Nephron (organoid): ENCODE data around the gene CD6.
"Not testable (repeated sequence)": the region's sequence is repeated elsewhere in the genome, so short reads cannot be mapped to it uniquely, and the experiment has no call there.

Experiments used
- H3K27ac Mint-ChIP-seq, 3 experiments: 2 replicates each; pipeline ENCODE4 v1.8.0; 2020; ENCODE audit warnings: mixed read lengths in 3 of 3, mild to moderate bottlenecking in 2 of 3, moderate library complexity in 1 of 3
- H3K27me3 Mint-ChIP-seq: 2 replicates; pipeline ENCODE4 v1.8.0; 2021; ENCODE audit warnings: low read depth, mild to moderate bottlenecking, moderate library complexity, mixed read lengths
- H3K36me3 Mint-ChIP-seq: 2 replicates; pipeline ENCODE4 v1.8.0; 2020; ENCODE audit warnings: low read depth, mixed read lengths
- H3K4me1 Mint-ChIP-seq: 2 replicates; pipeline ENCODE4 v1.8.0; 2020; ENCODE audit warnings: mixed read lengths
- H3K4me3 Mint-ChIP-seq, 3 experiments: 2 replicates each; pipeline ENCODE4 v1.8.0; 2020; ENCODE audit warnings: mild to moderate bottlenecking in 3 of 3, mixed read lengths in 3 of 3, moderate library complexity in 2 of 3
- H3K9me3 Mint-ChIP-seq: 2 replicates; pipeline ENCODE4 v1.8.0; 2020; ENCODE audit warnings: mixed read lengths
- CTCF ChIP-seq, 3 experiments: fragments of 200-600 bp; sonication (generic); IDR thresholded peaks; one replicate each; pipeline ENCODE4 v1.5.0; 2021; ENCODE audit warnings: antibody characterized with exemption in 3 of 3; ENCODE audit not compliant: unreplicated experiment in 3 of 3

CD6 gene

GRCh38 chr11:61061081-61061826, 89.8 kb downstream of the CD6 start:
- H3K4me3 Mint-ChIP-seq, result no peak overlapping the region
- no peaks in the 10 kb centered on the region for H3K9me3 Mint-ChIP-seq
- H3K4me1 Mint-ChIP-seq, result peaks cover 5% of the 10 kb centered on the region
- H3K27ac Mint-ChIP-seq, result no peak overlapping the region
- no peaks in the 10 kb centered on the region for H3K36me3 Mint-ChIP-seq
- TF ChIP-seq CTCF (IDR thresholded peaks at IDR 0.05; ENCODE audit: unreplicated experiment in 3 of 3), result no peak
- H3K27me3 Mint-ChIP-seq, result peaks cover 12% of the 10 kb centered on the region

- no peak for TF ChIP-seq CTCF (IDR thresholded peaks at IDR 0.05; ENCODE audit: unreplicated experiment in 3 of 3)
- Mint-ChIP-seq H3K36me3 (no peaks in the 10 kb centered on the region), H3K4me3 (no peak overlapping the region), H3K27me3 (peaks cover 17% of the 10 kb centered on the region), H3K27ac (peak overlapping the region in 1 of 3 experiments; percentile 48), H3K4me1 (peaks cover 11% of the 10 kb centered on the region), H3K9me3 (no peaks in the 10 kb centered on the region)
These were observed 90.9 kb downstream of the CD6 start for GRCh38 chr11:61062181-61062930.

- Mint-ChIP-seq H3K27me3 (peaks cover 12% of the 10 kb centered on the region), H3K4me1 (peaks cover 18% of the 10 kb centered on the region)
- not testable (repeated sequence) for H3K27ac Mint-ChIP-seq, H3K36me3 Mint-ChIP-seq, H3K4me3 Mint-ChIP-seq, H3K9me3 Mint-ChIP-seq
These were observed 93.8 kb downstream of the CD6 start for GRCh38 chr11:61065236-61065635.

GRCh38 chr11:61065955-61066638, 94.6 kb downstream of the CD6 start:
- Mint-ChIP-seq H3K9me3 (no peaks in the 10 kb centered on the region), H3K4me1 (peaks cover 27% of the 10 kb centered on the region), H3K27me3 (peaks cover 12% of the 10 kb centered on the region), H3K4me3 (no peak overlapping the region), H3K27ac (peak overlapping the region in 1 of 3 experiments; percentile 8), H3K36me3 (no peaks in the 10 kb centered on the region)
- no peak for TF ChIP-seq CTCF (IDR thresholded peaks at IDR 0.05; ENCODE audit: unreplicated experiment in 3 of 3)

- H3K9me3 Mint-ChIP-seq, result no peaks in the 10 kb centered on the region
- no peak overlapping the region for H3K4me3 Mint-ChIP-seq
- H3K4me1 Mint-ChIP-seq, result peaks cover 30% of the 10 kb centered on the region
- peak overlapping the region in 1 of 3 experiments; percentile 43 for H3K27ac Mint-ChIP-seq
- H3K36me3 Mint-ChIP-seq, result no peaks in the 10 kb centered on the region
- TF ChIP-seq CTCF (IDR thresholded peaks at IDR 0.05; ENCODE audit: unreplicated experiment in 3 of 3), result no peak
- H3K27me3 Mint-ChIP-seq, result peaks cover 12% of the 10 kb centered on the region
These were observed 95.2 kb downstream of the CD6 start for GRCh38 chr11:61066645-61067044.

- Mint-ChIP-seq H3K27ac (no peak overlapping the region), H3K4me1 (peaks cover 33% of the 10 kb centered on the region), H3K9me3 (no peaks in the 10 kb centered on the region), H3K4me3 (no peak overlapping the region), H3K27me3 (peaks cover 9% of the 10 kb centered on the region), H3K36me3 (no peaks in the 10 kb centered on the region)
- no peak for TF ChIP-seq CTCF (IDR thresholded peaks at IDR 0.05; ENCODE audit: unreplicated experiment in 3 of 3)
These were observed 96.4 kb downstream of the CD6 start for GRCh38 chr11:61067782-61068446.
